Activated T-helper 1 cell treated with anti-CD3 and anti-CD28 coated beads, Interleukin-12 subunit alpha, Interleukin-12 subunit beta, Interleukin-2, Interleukin-4 antibody, amounts not matched to agents 30 ng/mL and 10 ng/mL and 1 ng/mL, durations not matched to agents 14 hours and 24 hours and 36 hours (primary cell): ENCODE results near the gene FAIM2. TPM values are rescaled to one million over a fixed set of nuclear protein-coding genes. Genes with fewer than 3 reads are reported as not detected.

Experiments
- DNase-seq: peaks from one replicate; pipeline ENCODE4 v3.0.0; 2021; ENCODE audit warnings: low spot score
- H3K27ac Mint-ChIP-seq: one replicate; pipeline ENCODE4 v1.8.0; 2021; ENCODE audit warnings: mild to moderate bottlenecking, mixed read lengths
- H3K27me3 Mint-ChIP-seq: one replicate; pipeline ENCODE4 v1.8.0; 2022; ENCODE audit warnings: mild to moderate bottlenecking, moderate library complexity, mixed read lengths; ENCODE audit not compliant: insufficient read depth
- H3K36me3 Mint-ChIP-seq: one replicate; pipeline ENCODE4 v1.8.0; 2021; ENCODE audit warnings: low read depth, mixed read lengths
- H3K4me1 Mint-ChIP-seq: one replicate; pipeline ENCODE4 v1.8.0; 2021; ENCODE audit warnings: low read depth, mixed read lengths
- H3K4me3 Mint-ChIP-seq: one replicate; pipeline ENCODE4 v1.8.0; 2021; ENCODE audit warnings: mild to moderate bottlenecking, moderate library complexity, mixed read lengths
- H3K9me3 Mint-ChIP-seq: one replicate; pipeline ENCODE4 v1.8.0; 2021; ENCODE audit warnings: mixed read lengths
- intact Hi-C: fragments of 100-400 bp; cut with micrococcal nuclease; formaldehyde crosslinking; loops from one replicate; pipeline ENCODE4 v1.15.1; 2024
- total RNA-seq: library from RNA; stranded (reverse); gene quantifications from 2 replicates; pipeline ENCODE4 v1.2.3, GENCODE V29; 2022

FAIM2 gene
- total RNA-seq, 1 donor from 2014 or later: 0.49 TPM

DNA sequence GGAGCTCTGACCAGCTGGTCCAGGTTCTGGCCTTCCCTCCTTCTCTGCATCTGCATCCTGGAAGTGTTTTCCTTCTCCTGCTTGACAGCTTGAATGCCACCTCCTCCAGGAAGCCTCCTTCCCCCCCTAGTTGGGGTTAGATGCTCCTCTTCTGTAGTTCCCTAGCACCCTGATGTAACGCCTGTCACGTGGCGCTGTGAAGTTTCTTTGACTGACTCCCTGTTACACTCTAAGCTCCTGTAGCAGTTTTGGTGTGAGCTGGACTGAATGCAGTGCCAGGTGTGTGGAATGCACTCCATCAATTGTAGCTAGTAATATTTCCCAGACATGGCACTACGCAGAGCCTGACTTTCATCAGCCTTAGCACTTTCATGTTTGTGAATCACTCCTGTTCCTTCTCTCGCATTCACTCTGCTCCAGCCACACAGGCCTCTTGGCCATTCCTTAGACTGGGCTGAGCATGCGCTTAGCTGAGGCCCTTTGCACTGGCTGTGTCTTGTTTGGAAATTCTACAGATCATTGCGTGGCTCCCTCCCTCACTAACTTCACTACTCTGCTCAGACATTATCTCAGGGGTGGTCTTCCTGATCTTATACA, 2.1 kb upstream of the FAIM2 start:
- peaks cover 8% of the 10 kb centered on the region for H3K4me1 Mint-ChIP-seq
- no peaks in the 10 kb centered on the region for H3K36me3 Mint-ChIP-seq
- H3K27me3 Mint-ChIP-seq: peaks cover 20% of the 10 kb centered on the region
- DNase-seq: no peak
- peak overlapping the region; percentile 68 for H3K27ac Mint-ChIP-seq
- intact Hi-C loops: no loop called here
- peak overlapping the region; percentile 34 for H3K4me3 Mint-ChIP-seq
- no peaks in the 10 kb centered on the region for H3K9me3 Mint-ChIP-seq

DNA sequence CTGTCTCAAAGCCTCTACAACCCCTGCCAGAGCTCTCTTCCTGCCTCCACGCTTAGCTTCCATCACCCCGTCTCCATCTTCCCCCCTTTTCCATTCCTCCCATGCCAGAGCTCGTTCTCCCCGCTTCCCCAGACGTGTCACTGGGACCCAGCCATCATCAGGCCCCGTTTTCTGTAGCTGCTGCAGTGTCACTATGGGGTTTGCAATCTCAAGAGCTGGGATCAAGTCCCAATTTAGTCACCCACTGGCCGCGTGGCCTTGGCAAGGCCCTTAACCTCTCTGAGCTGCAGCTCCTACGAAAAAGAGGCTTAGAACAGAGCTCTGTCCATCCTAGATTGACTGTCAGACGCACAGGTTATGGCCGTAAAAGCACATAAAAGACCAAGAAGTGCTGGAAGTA, 901 bp upstream of the FAIM2 start:
- peaks cover 21% of the 10 kb centered on the region for H3K27me3 Mint-ChIP-seq
- H3K9me3 Mint-ChIP-seq: no peaks in the 10 kb centered on the region
- peaks cover 8% of the 10 kb centered on the region for H3K4me1 Mint-ChIP-seq
- peak overlapping the region; percentile 35 for H3K27ac Mint-ChIP-seq
- no peaks in the 10 kb centered on the region for H3K36me3 Mint-ChIP-seq
- no peak for DNase-seq
- intact Hi-C loops: no loop called here
- peak overlapping the region; percentile 71 for H3K4me3 Mint-ChIP-seq

- Mint-ChIP-seq H3K27me3 (peaks cover 27% of the 10 kb centered on the region), H3K4me3 (peak overlapping the region; percentile 51), H3K27ac (no peak overlapping the region), H3K36me3 (no peaks in the 10 kb centered on the region), H3K9me3 (no peaks in the 10 kb centered on the region), H3K4me1 (peaks cover 8% of the 10 kb centered on the region)
- DNase-seq: no peak
- intact Hi-C loops: no loop called here
These were observed 375 bp downstream of the FAIM2 start for GRCh38 chr12:49903351-49903699.

DNA sequence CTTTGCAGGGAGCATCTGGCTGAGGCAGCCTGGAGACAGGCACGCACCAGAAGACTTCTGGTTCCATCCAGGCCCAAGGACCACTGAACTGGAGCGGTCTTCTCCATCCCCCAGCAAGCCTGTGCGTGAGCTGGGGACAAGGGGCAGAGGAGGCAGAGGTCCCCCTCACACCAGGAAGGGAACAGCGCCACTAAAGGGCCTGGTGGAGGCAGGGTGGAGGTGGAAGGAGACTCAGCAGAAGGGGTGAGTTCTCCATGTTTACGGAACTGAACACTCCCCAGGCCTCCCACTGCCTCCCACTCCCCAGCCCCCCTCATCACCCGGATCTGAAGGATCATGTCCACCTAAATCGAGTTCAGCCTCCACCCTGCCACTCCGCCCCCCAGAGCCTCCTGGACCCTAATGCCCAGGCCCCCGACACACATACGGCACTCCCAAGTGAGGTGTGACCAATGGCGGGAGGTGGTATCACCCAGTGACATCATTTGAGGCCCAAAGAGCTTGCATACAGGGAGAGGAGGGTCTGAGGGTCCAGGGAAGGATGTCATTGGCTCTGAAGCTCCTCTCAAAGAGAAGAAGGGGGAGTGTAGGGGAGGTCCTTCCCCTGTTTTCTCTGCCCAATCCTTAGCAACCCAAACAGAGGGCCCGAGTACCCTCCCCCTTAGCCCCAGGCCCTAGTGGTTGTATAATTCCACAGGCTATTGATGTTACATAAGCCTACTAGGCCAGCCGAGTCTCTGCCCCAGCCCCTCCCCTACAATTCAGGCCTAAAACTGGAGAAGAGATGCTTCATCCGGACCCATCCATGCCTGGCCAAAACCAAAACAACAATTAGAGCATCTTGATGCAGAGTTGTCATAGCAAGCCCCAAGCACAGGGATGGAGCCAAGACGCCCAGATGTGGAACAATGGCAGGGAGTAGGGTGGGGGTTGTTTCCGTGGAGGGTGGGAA, 1.0 kb downstream of the FAIM2 start:
- Mint-ChIP-seq H3K27ac (no peak overlapping the region), H3K4me3 (peak overlapping the region; percentile 55), H3K27me3 (peaks cover 27% of the 10 kb centered on the region), H3K9me3 (no peaks in the 10 kb centered on the region), H3K36me3 (no peaks in the 10 kb centered on the region), H3K4me1 (peaks cover 8% of the 10 kb centered on the region)
- no peak for DNase-seq
- intact Hi-C loops: no loop called here

GRCh38 chr12:49901986-49902385, 1.7 kb downstream of the FAIM2 start:
- peaks cover 8% of the 10 kb centered on the region for H3K4me1 Mint-ChIP-seq
- H3K36me3 Mint-ChIP-seq: no peaks in the 10 kb centered on the region
- no peak overlapping the region for H3K27ac Mint-ChIP-seq
- intact Hi-C loops: no loop called here
- DNase-seq: no peak
- H3K27me3 Mint-ChIP-seq: peaks cover 27% of the 10 kb centered on the region
- no peak overlapping the region for H3K4me3 Mint-ChIP-seq
- H3K9me3 Mint-ChIP-seq: no peaks in the 10 kb centered on the region

DNA sequence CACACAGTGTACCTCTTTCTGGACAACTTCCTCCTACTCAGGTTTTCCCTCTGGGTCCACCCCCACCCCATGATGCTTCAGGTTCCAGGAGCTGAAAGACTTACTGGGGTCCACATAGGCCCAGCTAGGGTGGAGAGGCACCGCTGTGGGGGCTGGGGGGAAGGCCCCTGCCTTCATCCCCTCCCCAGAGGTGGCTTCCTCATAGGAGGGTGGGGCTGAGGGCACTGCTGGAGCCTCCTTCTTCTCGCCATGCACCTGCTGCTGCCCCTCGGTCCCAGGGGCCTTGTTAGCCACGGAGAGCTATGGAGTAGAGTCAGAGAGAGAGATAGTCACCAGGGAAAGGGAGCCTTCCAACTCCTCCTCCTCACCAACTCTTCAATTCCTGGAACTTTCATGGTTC, 2.7 kb downstream of the FAIM2 start:
- Mint-ChIP-seq H3K4me3 (no peak overlapping the region), H3K36me3 (no peaks in the 10 kb centered on the region), H3K27ac (no peak overlapping the region), H3K4me1 (peaks cover 8% of the 10 kb centered on the region), H3K9me3 (no peaks in the 10 kb centered on the region), H3K27me3 (peaks cover 27% of the 10 kb centered on the region)
- intact Hi-C loops: no loop called here
- DNase-seq: no peak

DNA sequence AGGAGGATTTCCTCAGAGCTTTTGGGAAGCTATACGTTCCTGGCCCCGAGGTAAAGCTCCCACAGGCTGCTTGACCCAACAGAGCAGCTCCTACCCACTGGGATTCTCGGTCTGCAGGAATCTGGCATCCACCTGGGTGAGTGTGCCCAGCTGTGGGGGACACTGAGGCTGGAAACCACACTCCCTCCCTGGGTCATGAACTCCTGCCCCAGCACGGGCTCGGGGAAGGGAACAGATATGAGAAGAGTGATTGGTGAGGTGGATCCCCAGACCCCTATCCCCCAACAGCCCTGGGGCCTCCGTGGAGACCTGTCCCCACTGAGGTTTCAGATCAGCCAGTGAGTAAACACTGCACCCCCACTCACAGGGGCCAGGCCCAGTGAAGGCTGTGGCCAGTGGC, 3.3 kb downstream of the FAIM2 start:
- Mint-ChIP-seq H3K36me3 (no peaks in the 10 kb centered on the region), H3K4me1 (peaks cover 8% of the 10 kb centered on the region), H3K9me3 (no peaks in the 10 kb centered on the region), H3K4me3 (no peak overlapping the region), H3K27ac (no peak overlapping the region), H3K27me3 (peaks cover 23% of the 10 kb centered on the region)
- DNase-seq: no peak
- intact Hi-C loops: no loop called here

DNA sequence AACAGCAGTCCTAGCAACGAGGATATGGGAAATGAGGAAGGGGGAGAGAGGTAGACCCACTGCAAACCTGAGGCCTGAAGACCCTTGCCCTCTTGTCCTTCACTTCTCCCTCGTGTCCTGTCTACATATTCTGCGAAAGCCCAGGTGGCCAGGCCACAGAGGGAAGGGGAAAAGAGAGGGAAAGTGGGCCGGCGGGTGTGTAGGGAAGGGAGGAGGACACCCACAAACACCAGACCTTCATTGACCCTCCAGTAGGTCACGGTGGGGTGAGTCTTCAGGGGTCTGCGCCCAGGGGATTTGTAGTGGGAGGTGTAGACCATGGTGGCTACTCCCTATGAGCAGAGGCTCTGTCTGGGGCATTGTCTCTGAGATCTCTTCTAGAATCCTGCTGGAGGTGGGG, 3.8 kb downstream of the FAIM2 start:
- H3K36me3 Mint-ChIP-seq: no peaks in the 10 kb centered on the region

DNA sequence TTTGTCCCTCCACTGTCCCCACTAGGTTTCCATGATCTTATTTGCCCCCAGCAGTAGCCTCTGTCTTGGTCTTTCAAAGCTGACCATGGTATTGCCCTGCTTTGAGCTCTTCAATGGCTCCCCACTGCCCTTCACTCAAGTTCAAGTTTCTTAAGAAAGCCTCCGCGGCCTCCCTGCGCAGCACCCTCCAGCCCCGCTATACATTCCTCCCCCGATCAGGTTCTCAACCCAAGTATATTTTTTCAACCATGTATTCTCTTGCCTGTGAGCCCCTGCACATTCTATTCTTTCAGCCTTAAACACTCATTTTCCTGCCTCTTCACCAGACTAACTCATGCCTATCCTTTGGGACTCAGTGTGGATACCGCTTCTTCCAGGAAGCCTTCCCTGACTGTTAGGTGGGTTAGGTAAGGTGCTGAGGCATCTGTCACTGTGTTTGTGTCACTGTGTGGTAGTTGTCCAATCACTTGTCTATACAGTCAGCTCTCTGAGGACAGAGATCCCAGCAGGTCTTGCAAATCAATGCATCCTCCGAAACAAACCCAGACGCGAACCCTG, 4.3 kb downstream of the FAIM2 start:
- Mint-ChIP-seq H3K4me1 (peaks cover 4% of the 10 kb centered on the region), H3K36me3 (no peaks in the 10 kb centered on the region)

More for the DNA sequence above, 3.8 kb downstream of the FAIM2 start:
- intact Hi-C loops: no loop called here
- DNase-seq: no peak
- no peaks in the 10 kb centered on the region for H3K9me3 Mint-ChIP-seq
- H3K27me3 Mint-ChIP-seq: peaks cover 23% of the 10 kb centered on the region
- H3K4me1 Mint-ChIP-seq: peaks cover 8% of the 10 kb centered on the region
- no peak overlapping the region for H3K4me3 Mint-ChIP-seq
- H3K27ac Mint-ChIP-seq: no peak overlapping the region

GRCh38 chr12:49897276-49897675, 6.4 kb downstream of the FAIM2 start:
- Mint-ChIP-seq H3K36me3 (no peaks in the 10 kb centered on the region), H3K4me3 (no peak overlapping the region), H3K4me1 (no peaks in the 10 kb centered on the region), H3K27ac (no peak overlapping the region), H3K27me3 (peaks cover 12% of the 10 kb centered on the region), H3K9me3 (no peaks in the 10 kb centered on the region)
- intact Hi-C loops: no loop called here
- no peak for DNase-seq

More for the DNA sequence above, 4.3 kb downstream of the FAIM2 start:
- intact Hi-C loops: no loop called here
- DNase-seq: no peak
- Mint-ChIP-seq H3K9me3 (no peaks in the 10 kb centered on the region), H3K27me3 (peaks cover 21% of the 10 kb centered on the region), H3K27ac (no peak overlapping the region), H3K4me3 (no peak overlapping the region)

DNA sequence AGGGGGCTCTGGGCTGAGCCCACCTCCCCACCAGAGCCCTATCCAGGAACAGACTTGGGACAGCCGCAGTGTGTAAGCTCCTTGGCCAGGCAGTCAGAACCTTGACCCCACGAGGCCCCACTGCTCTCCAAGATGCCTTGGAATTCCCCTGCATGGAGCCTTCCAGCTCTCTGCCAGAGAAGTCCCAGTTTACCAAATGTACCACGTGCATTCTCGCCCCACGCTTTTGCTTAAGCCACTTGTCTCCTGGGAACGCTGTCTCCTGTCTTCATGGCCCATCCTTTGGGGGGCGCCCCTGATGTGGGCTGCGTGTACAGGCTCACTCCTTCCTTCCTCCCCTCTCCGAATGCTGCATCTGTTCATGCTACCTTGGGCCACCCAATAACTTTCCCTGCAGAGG, 7.9 kb downstream of the FAIM2 start:
- DNase-seq: no peak
- Mint-ChIP-seq H3K4me3 (no peak overlapping the region), H3K27ac (no peak overlapping the region), H3K36me3 (no peaks in the 10 kb centered on the region), H3K27me3 (peaks cover 9% of the 10 kb centered on the region), H3K4me1 (no peaks in the 10 kb centered on the region), H3K9me3 (no peaks in the 10 kb centered on the region)
- intact Hi-C loops: no loop called here

DNA sequence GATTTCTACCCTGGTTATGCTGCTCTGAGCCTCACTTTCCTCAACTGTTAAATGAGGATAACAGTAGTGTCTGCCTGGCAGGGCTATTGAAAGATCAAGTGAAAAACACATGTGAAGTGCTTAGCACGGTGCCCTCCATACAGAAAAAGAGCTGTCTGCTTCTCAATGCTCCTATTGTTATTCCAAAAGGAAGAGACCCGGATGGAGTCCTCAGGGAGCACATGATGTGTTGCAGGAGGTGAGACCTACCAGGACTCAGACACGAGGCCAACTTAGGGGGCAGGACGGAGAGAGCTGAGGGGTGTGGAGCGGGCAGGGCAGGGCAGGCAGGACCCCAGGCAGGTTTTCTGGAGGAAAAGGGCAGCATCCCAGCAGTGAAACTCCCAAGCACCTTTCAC, 8.9 kb downstream of the FAIM2 start:
- no peak for DNase-seq
- Mint-ChIP-seq H3K27me3 (peaks cover 8% of the 10 kb centered on the region), H3K27ac (no peak overlapping the region), H3K4me1 (no peaks in the 10 kb centered on the region), H3K4me3 (no peak overlapping the region), H3K36me3 (no peaks in the 10 kb centered on the region), H3K9me3 (no peaks in the 10 kb centered on the region)
- intact Hi-C loops: no loop called here
